H1 (cell line): ENCODE results near the gene IQGAP1. TPM values are rescaled to one million over a fixed set of nuclear protein-coding genes. Genes with fewer than 3 reads are reported as not detected.
"Not testable (repeated sequence)": the region's sequence is repeated elsewhere in the genome, so short reads cannot be mapped to it uniquely, and the experiment has no call there.

Source experiments
- CTCF ChIA-PET: fragments of 300-600 bp; sonication (Branson Sonifier 250); formaldehyde crosslinking; loops from one replicate; lab custom pipeline; 2021; ENCODE audit not compliant: partially characterized antibody; lab: Charles Lee
- POLR2A ChIA-PET: fragments of 300-600 bp; sonication (Branson Sonifier 250); formaldehyde crosslinking; loops from one replicate; lab custom pipeline; 2021; ENCODE audit warnings: inconsistent platforms; ENCODE audit not compliant: partially characterized antibody; lab: Charles Lee
- DNase-seq, 2 experiments: peaks; one replicate each; pipeline versions ENCODE4 v3.0.0 to v3.0.0-alpha.2; 2010 to 2022; ENCODE audit warnings: low spot score in 2 of 2, low read depth in 1 of 2, mixed read lengths in 1 of 2
- FAIRE-seq: peaks from 2 replicates; lab custom pipeline; 2011; peaks lifted over from hg19 to GRCh38; lab: Jason Lieb, UNC
- H2AFZ ChIP-seq: 2 replicates; pipeline ENCODE4 v1.8.1; 2012; ENCODE audit warnings: low read length, inconsistent platforms
- H2AK5ac ChIP-seq: 2 replicates; pipeline ENCODE4 v1.6.1; 2013; ENCODE audit warnings: low read depth, low read length
- H2BK120ac ChIP-seq: replicated peaks from 2 replicates; pipeline ENCODE3; 2013; ENCODE audit warnings: low read depth, low read length, inconsistent platforms
- H2BK12ac ChIP-seq: 2 replicates; pipeline ENCODE4 v1.6.1; 2013; ENCODE audit warnings: low read depth, low read length
- H2BK15ac ChIP-seq: 2 replicates; pipeline ENCODE4 v1.6.1; 2013; ENCODE audit warnings: low read length
- H2BK20ac ChIP-seq: 2 replicates; pipeline ENCODE4 v1.6.1; 2013; ENCODE audit warnings: low read length
- H2BK5ac ChIP-seq: 2 replicates; pipeline ENCODE4 v1.6.1; 2013; ENCODE audit warnings: low read depth, low read length
- H3K14ac ChIP-seq: 2 replicates; pipeline ENCODE4 v1.6.1; 2013; ENCODE audit warnings: inconsistent platforms; ENCODE audit not compliant: insufficient read length
- H3K18ac ChIP-seq: 2 replicates; pipeline ENCODE4 v1.6.1; 2013; ENCODE audit warnings: low read length; ENCODE audit errors: extremely low read depth
- H3K23ac ChIP-seq: 2 replicates; pipeline ENCODE4 v1.6.1; 2013; ENCODE audit warnings: inconsistent platforms; ENCODE audit not compliant: insufficient read length
- H3K23me2 ChIP-seq: 2 replicates; pipeline ENCODE4 v1.6.1; 2013; ENCODE audit warnings: low read depth, low read length
- H3K27ac ChIP-seq: 2 replicates; pipeline ENCODE4 v1.6.1; 2011; ENCODE audit warnings: low read depth, low read length, inconsistent platforms
- H3K27me3 ChIP-seq, 4 experiments: replicated peaks in 1 of 4; 1 replicate in 1 of 4; 2 replicates in 3 of 4; pipeline versions ENCODE4 v1.6.1 to v1.8.1; 2011 to 2013; ENCODE audit warnings: low read length in 3 of 4, mild to moderate bottlenecking in 3 of 4, inconsistent platforms in 2 of 4, mixed read lengths in 2 of 4, moderate library complexity in 1 of 4; ENCODE audit not compliant: control insufficient read depth in 3 of 4, insufficient read depth in 3 of 4; ENCODE audit errors: extremely low read depth in 1 of 4
- H3K36me3 ChIP-seq, 4 experiments: 2 replicates each; pipeline versions ENCODE4 v1.6.1 to v1.8.1; 2011 to 2013; ENCODE audit warnings: mild to moderate bottlenecking in 4 of 4, low read length in 3 of 4, moderate library complexity in 2 of 4, control low read depth in 1 of 4, inconsistent platforms in 1 of 4; ENCODE audit not compliant: insufficient read depth in 4 of 4, control insufficient read depth in 2 of 4
- H3K4ac ChIP-seq: replicated peaks from 2 replicates; pipeline ENCODE3; 2013; ENCODE audit warnings: low read length, low read depth, mixed read lengths, inconsistent platforms; ENCODE audit not compliant: insufficient read length
- H3K4me1 ChIP-seq, 4 experiments: replicated peaks in 1 of 4; 1 replicate in 1 of 4; 2 replicates in 3 of 4; pipeline versions ENCODE4 v1.6.1 to v1.8.1; 2011 to 2013; ENCODE audit warnings: low read length in 3 of 4, inconsistent platforms in 2 of 4, mixed read lengths in 1 of 4; ENCODE audit not compliant: insufficient read depth in 4 of 4, control insufficient read depth in 3 of 4
- H3K4me2 ChIP-seq, 2 experiments: 2 replicates each; pipeline versions ENCODE4 v1.6.1 to v1.8.1; 2011 to 2013; ENCODE audit warnings: low read depth in 2 of 2, low read length in 2 of 2, control low read depth in 1 of 2, inconsistent platforms in 1 of 2, mild to moderate bottlenecking in 1 of 2; ENCODE audit not compliant: insufficient read depth in 1 of 2
- H3K4me3 ChIP-seq, 4 experiments: fragments of 200-600, 300-600 bp in 1 of 4; sonication (generic), shearing (Covaris generic), sonication (Bioruptor Twin) in 1 of 4; 2 replicates each; pipeline versions ENCODE4 v1.5.1 to v1.8.1; 2011 to 2016; ENCODE audit warnings: low read length in 4 of 4, low read depth in 3 of 4, control low read depth in 2 of 4, inconsistent platforms in 2 of 4, mild to moderate bottlenecking in 2 of 4, mixed read lengths in 1 of 4, moderate library complexity in 1 of 4; ENCODE audit not compliant: insufficient read depth in 2 of 4; ENCODE audit errors: extremely low read depth in 1 of 4
- H3K56ac ChIP-seq: replicated peaks from 2 replicates; pipeline ENCODE3; 2013; ENCODE audit warnings: low read depth, mild to moderate bottlenecking, mixed read lengths, low read length, inconsistent platforms; ENCODE audit not compliant: insufficient read length
- H3K79me1 ChIP-seq: 2 replicates; pipeline ENCODE4 v1.6.1; 2013; ENCODE audit warnings: low read depth, low read length, control low read depth
- H3K79me2 ChIP-seq, 2 experiments: 2 replicates each; pipeline versions ENCODE4 v1.6.1 to v1.8.1; 2012 to 2013; ENCODE audit warnings: low read length in 2 of 2, mild to moderate bottlenecking in 2 of 2, inconsistent platforms in 1 of 2; ENCODE audit not compliant: insufficient read depth in 2 of 2, control insufficient read depth in 1 of 2
- H3K9ac ChIP-seq, 4 experiments: replicated peaks in 1 of 4; 1 replicate in 1 of 4; 2 replicates in 3 of 4; pipeline versions ENCODE4 v1.6.1 to v1.8.1; 2011 to 2013; ENCODE audit warnings: low read depth in 3 of 4, low read length in 3 of 4, control low read depth in 2 of 4, mild to moderate bottlenecking in 2 of 4, moderate library complexity in 2 of 4, inconsistent platforms in 1 of 4; ENCODE audit errors: extremely low read depth in 1 of 4
- H3K9me3 ChIP-seq, 2 experiments: 2 replicates each; pipeline versions ENCODE4 v1.6.1 to v1.8.1; 2012 to 2013; ENCODE audit warnings: mild to moderate bottlenecking in 2 of 2, moderate library complexity in 2 of 2, control low read depth in 1 of 2, inconsistent platforms in 1 of 2, low read depth in 1 of 2, low read length in 1 of 2, mixed read lengths in 1 of 2; ENCODE audit not compliant: insufficient read depth in 2 of 2
- H4K20me1 ChIP-seq, 2 experiments: replicated peaks in 1 of 2; 2 replicates each; pipeline versions ENCODE3 to v1.8.1; 2011 to 2013; ENCODE audit warnings: inconsistent platforms in 2 of 2, low read length in 2 of 2, mild to moderate bottlenecking in 1 of 2; ENCODE audit not compliant: insufficient read depth in 2 of 2, control insufficient read depth in 1 of 2
- H4K5ac ChIP-seq: 2 replicates; pipeline ENCODE4 v1.6.1; 2013; ENCODE audit warnings: low read length, low read depth, mixed read lengths, inconsistent platforms; ENCODE audit not compliant: insufficient read length
- H4K8ac ChIP-seq: 2 replicates; pipeline ENCODE4 v1.8.0; 2013; ENCODE audit warnings: mild to moderate bottlenecking, moderate library complexity, low read length, inconsistent platforms; ENCODE audit not compliant: insufficient read depth; ENCODE audit errors: extremely low read depth
- H4K91ac ChIP-seq: replicated peaks from 2 replicates; pipeline ENCODE3; 2013; ENCODE audit warnings: low read length, mixed read lengths, inconsistent platforms; ENCODE audit not compliant: insufficient read length
- WGBS, 2 experiments: shearing (Covaris generic) in 1 of 2; methylation state at CpG; one replicate each; pipeline versions ENCODE4 v1.1.6 to v1.1.7; 2013 to 2015; ENCODE audit warnings: low lambda C conversion rate in 2 of 2, mixed read lengths in 2 of 2, inconsistent platforms in 1 of 2, low coverage in 1 of 2, missing lambda C conversion rate in 1 of 2; ENCODE audit not compliant: insufficient replicate concordance in 2 of 2, insufficient coverage in 1 of 2, insufficient read length in 1 of 2; ENCODE audit errors: extremely low coverage in 1 of 2, missing lambda C conversion rate in 1 of 2; 5-methylcytosine and 5-hydroxymethylcytosine counted together
- polyA plus RNA-seq, 7 experiments: library from polyadenylated mRNA; depleted of rRNA in 3 of 7; stranded (reverse) in 5 of 7; unstranded in 2 of 7; fragments of >200 nt in 5 of 7; fragments of 200-250 nt in 2 of 7; gene quantifications; 1 replicate in 5 of 7; 2 replicates in 1 of 7; 4 replicates in 1 of 7; pipeline versions ENCODE4 v1.2.1 to v1.2.3, GENCODE V29; 2011 to 2013; ENCODE audit warnings: missing spikeins in 2 of 7, mixed read lengths in 2 of 7
- total RNA-seq: library from RNA; stranded (reverse); fragmentation: NEBNext Ultra II Directional; extraction: Animal tissue kit (Norgen Biotek cat#: 25700); gene quantifications from 2 replicates; pipeline ENCODE4 v1.2.1, GENCODE V29; 2021

Gene IQGAP1
- total and polyA plus RNA-seq, 2 of the 8 experiments (the other 6 are each of a cell fraction or from before 2014, with no cell fraction given) = 56.0 to 138 TPM

GRCh38 chr15:90410316-90410715, 22.3 kb downstream of the IQGAP1 start:
- H2AK5ac ChIP-seq, POLR2A ChIA-PET, H3K56ac ChIP-seq, H4K20me1 ChIP-seq, CTCF ChIA-PET, H3K27ac ChIP-seq, FAIRE-seq, H2BK12ac ChIP-seq, H3K23me2 ChIP-seq, H2BK120ac ChIP-seq, H3K4me2 ChIP-seq, H2BK15ac ChIP-seq, H3K4ac ChIP-seq, H3K23ac ChIP-seq, H2BK5ac ChIP-seq, H4K8ac ChIP-seq, DNase-seq, H3K9me3 ChIP-seq, H3K79me1 ChIP-seq, H3K36me3 ChIP-seq, H4K91ac ChIP-seq, H2BK20ac ChIP-seq, H2AFZ ChIP-seq, H3K4me3 ChIP-seq, H3K27me3 ChIP-seq, H3K18ac ChIP-seq, H4K5ac ChIP-seq, H3K9ac ChIP-seq, H3K14ac ChIP-seq: not testable (repeated sequence)
- Histone ChIP-seq H3K79me2 (peaks cover 10 to 74% of the 10 kb centered on the region in 2 experiments), H3K4me1 (peaks cover 18 to 34% (median 25%) of the 10 kb centered on the region in 4 experiments)
- WGBS, 2 experiments = 100% methylated on average over 4 of the region's 4 CpGs; no CpG with 5 or more reads in 1 of the 2 experiments
